ENCODE measurements around the gene DBNL. TPM values are rescaled to one million over a fixed set of nuclear protein-coding genes. Genes with fewer than 3 reads are reported as not detected.

The DBNL gene
- total RNA-seq, 1 experiment from 2014 or later: 64.5 TPM

DNA sequence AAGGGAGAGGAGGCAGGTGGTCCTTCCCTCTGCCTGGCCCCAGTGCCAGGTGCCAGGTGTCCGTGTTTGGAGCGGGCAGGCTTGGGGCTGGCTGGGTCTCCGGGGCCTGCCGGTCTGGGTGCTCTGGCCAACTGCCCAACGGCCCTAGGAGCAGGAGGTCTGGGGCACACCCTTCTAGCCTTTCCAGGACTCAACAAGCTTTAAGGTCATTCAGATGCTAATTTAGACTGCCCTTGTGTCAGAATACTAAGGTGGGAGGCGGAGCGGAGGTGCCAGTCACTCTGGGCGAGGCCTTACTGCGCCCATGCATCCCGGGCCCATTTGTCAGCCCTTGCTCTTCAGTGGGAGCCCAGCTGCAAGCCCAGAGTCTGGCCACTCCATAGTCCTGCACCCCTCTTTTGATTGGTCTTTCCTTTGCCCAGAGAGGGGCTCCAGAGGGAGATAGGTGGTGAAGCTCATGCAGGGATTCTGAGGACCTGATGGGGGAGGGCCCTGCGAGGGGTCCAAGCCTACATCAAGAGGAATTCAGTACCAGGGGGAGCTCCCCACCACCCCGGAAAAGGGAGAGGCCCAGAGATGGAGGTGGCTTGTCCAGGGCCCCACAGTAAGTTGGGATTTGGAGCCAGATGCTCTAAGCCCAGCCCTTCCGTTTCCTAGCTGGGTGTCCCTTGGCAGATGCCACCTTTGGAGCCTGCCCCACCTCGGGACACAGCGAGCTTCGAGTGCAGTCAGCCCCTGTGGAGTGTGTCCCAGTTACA, 19.6 kb downstream of the DBNL start:
- no TSS peak for BruUV-seq (replicated peaks)
- Histone ChIP-seq H3K36me3 (ENCODE audit: insufficient read depth, low read length, poor library complexity, severe bottlenecking) (peaks cover 16% of the 10 kb centered on the region), H3K4me3 (ENCODE audit: low read depth, low read length, poor library complexity, severe bottlenecking) (no peak overlapping the region), H3K9me3 (ENCODE audit: low read depth, low read length, poor library complexity, severe bottlenecking) (no peaks in the 10 kb centered on the region), H3K27me3 (replicated peaks; ENCODE audit: insufficient read depth, low read depth, low read length, poor library complexity) (no peaks in the 10 kb centered on the region), H3K27ac (ENCODE audit: low read depth, low read length, poor library complexity, severe bottlenecking) (no peak overlapping the region), H3K4me1 (ENCODE audit: insufficient read depth, low read length, poor library complexity, severe bottlenecking) (peaks cover 3% of the 10 kb centered on the region)
- POLR2A ChIA-PET (ENCODE audit: low non-redundant PET): interaction anchor here (0.5 kb wide), 1 partner anchor 157 kb away, joined by 9 read pairs; no protein-coding TSS in a partner anchor
- DNase-seq (ENCODE audit: low spot score): no peak
- intact Hi-C loops (cut with micrococcal nuclease; ENCODE audit: unreplicated experiment): no loop called here
- no peak for TF ChIP-seq EZH2 (IDR thresholded peaks at IDR 0.05; ENCODE audit: borderline replicate concordance, low read depth, low read length, poor library complexity, severe bottlenecking)
- TF ChIP-seq, protein P1, sequence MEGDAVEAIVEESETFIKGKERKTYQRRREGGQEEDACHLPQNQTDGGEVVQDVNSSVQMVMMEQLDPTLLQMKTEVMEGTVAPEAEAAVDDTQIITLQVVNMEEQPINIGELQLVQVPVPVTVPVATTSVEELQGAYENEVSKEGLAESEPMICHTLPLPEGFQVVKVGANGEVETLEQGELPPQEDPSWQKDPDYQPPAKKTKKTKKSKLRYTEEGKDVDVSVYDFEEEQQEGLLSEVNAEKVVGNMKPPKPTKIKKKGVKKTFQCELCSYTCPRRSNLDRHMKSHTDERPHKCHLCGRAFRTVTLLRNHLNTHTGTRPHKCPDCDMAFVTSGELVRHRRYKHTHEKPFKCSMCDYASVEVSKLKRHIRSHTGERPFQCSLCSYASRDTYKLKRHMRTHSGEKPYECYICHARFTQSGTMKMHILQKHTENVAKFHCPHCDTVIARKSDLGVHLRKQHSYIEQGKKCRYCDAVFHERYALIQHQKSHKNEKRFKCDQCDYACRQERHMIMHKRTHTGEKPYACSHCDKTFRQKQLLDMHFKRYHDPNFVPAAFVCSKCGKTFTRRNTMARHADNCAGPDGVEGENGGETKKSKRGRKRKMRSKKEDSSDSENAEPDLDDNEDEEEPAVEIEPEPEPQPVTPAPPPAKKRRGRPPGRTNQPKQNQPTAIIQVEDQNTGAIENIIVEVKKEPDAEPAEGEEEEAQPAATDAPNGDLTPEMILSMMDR (conservative IDR thresholded peaks at IDR 0.05; ENCODE audit: low read depth, low read length): no peak
- CTCF ChIA-PET: no interaction called here

DNA sequence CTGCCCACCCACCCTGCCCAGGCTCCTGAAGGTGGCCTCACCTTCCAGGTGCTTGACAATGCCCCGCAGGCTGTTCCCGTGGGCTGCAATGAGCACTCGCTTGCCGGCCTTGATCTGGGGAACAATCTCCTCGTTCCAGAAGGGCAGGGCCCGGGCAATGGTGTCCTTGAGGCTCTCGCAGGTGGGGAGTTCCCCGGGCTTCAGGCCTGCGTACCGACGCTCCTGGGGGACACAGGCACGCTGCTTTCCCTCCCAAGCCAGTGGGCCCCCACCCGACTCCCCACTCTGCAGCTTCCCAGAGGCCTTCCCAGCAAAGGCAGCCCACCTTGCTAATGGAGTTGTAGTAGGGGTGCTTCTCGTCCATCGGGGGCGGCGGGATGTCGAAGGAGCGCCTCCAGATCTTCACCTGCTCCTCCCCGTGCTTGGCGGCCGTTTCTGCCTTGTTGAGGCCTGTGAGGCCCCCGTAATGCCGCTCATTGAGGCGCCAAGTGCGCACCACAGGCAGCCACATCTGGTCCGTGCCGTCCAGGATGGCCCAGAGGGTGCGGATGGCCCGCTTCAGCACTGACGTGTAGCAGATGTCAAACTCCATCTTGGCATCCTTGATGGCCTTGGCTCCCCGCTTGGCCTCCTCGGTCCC, 20.4 kb downstream of the DBNL start:
- Histone ChIP-seq H3K4me3 (ENCODE audit: low read depth, low read length, poor library complexity, severe bottlenecking) (no peak overlapping the region), H3K27me3 (replicated peaks; ENCODE audit: insufficient read depth, low read depth, low read length, poor library complexity) (no peaks in the 10 kb centered on the region), H3K36me3 (ENCODE audit: insufficient read depth, low read length, poor library complexity, severe bottlenecking) (peaks cover 9% of the 10 kb centered on the region), H3K27ac (ENCODE audit: low read depth, low read length, poor library complexity, severe bottlenecking) (no peak overlapping the region), H3K4me1 (ENCODE audit: insufficient read depth, low read length, poor library complexity, severe bottlenecking) (peaks cover 3% of the 10 kb centered on the region), H3K9me3 (ENCODE audit: low read depth, low read length, poor library complexity, severe bottlenecking) (no peaks in the 10 kb centered on the region)
- DNase-seq (ENCODE audit: low spot score): no peak
- ChIA-PET POLR2A (ENCODE audit: low non-redundant PET) (no interaction called here), CTCF (no interaction called here)
- no TSS peak for BruUV-seq (replicated peaks)
- TF ChIP-seq, protein P1 (conservative IDR thresholded peaks at IDR 0.05; ENCODE audit: low read depth, low read length): no peak
- no peak for TF ChIP-seq EZH2 (IDR thresholded peaks at IDR 0.05; ENCODE audit: borderline replicate concordance, low read depth, low read length, poor library complexity, severe bottlenecking)
- intact Hi-C loops (cut with micrococcal nuclease; ENCODE audit: unreplicated experiment): no loop called here

DNA sequence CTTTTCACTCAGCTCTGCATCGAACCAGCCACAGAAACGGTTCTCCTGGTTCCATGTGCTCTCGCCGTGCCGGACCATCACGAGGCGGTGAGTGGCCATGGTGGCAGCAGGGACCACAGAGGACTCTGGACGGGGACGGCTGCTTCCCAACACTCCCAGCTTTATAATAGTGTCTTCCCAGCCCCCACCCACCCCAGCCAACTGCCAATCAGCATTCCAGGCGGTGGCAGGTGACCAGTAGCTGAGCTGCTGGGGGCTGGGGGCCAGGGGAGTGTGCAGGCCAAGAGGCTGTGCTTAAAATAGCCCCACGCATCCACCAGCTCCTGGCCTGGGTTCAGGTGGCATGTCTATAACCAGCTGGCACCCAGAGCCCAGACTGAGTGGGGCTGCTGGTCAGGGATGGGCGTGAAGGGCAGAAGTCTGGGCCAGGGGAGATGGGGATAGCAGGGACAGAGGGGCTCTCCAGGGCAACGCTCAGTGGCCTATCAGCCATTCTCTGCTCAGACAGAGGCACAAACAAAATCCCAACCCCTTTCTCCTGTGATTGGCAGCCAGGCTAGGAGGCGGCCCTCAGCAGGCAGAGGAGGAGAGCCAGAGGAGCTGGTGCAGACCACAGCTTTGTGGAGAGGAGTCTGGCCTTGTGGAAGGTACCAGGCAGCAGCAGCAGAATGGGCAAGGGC, 21.1 kb downstream of the DBNL start, which contains the start of gene PGAM2:
PGAM2 (minus strand) TSS at position 137 of the 680 bp plus-strand sequence; CDS start at position 99, 38 bp downstream.
- ChIA-PET POLR2A (ENCODE audit: low non-redundant PET) (no interaction called here), CTCF (no interaction called here)
- no peak for DNase-seq (ENCODE audit: low spot score)
- no peak within 1 kb of the TSS for H3K27ac ChIP-seq (ENCODE audit: low read depth, low read length, poor library complexity, severe bottlenecking)
- no peaks in the 10 kb centered on the region for H3K9me3 ChIP-seq (ENCODE audit: low read depth, low read length, poor library complexity, severe bottlenecking)
- TF ChIP-seq, protein P1 (conservative IDR thresholded peaks at IDR 0.05; ENCODE audit: low read depth, low read length): no peak
- TF ChIP-seq EZH2 (IDR thresholded peaks at IDR 0.05; ENCODE audit: borderline replicate concordance, low read depth, low read length, poor library complexity, severe bottlenecking): no peak
- peaks cover 5% of the 10 kb centered on the region for H3K36me3 ChIP-seq (ENCODE audit: insufficient read depth, low read length, poor library complexity, severe bottlenecking)
- peaks cover 3% of the 10 kb centered on the region for H3K4me1 ChIP-seq (ENCODE audit: insufficient read depth, low read length, poor library complexity, severe bottlenecking)
- no peaks in the 10 kb centered on the region for H3K27me3 ChIP-seq (replicated peaks; ENCODE audit: insufficient read depth, low read depth, low read length, poor library complexity)
- intact Hi-C loops (cut with micrococcal nuclease; ENCODE audit: unreplicated experiment): no loop called here
- H3K4me3 ChIP-seq (ENCODE audit: low read depth, low read length, poor library complexity, severe bottlenecking): no peak within 1 kb of the TSS
- BruUV-seq (replicated peaks): no TSS peak

All from A673 (cell line).